Daoy (cell line): ENCODE results near the gene TTC6. TPM values are rescaled to one million over a fixed set of nuclear protein-coding genes. Genes with fewer than 3 reads are reported as not detected.

Source experiments
- DNase-seq: peaks from one replicate; pipeline ENCODE4 v3.0.0-alpha.2; 2015; ENCODE audit warnings: low read depth
- total RNA-seq: library from RNA; depleted of rRNA; stranded (reverse); fragments of >200 nt; shearing (Covaris generic); gene quantifications from 2 replicates; pipeline ENCODE4 v1.2.3, GENCODE V29; 2014

Gene TTC6
- total RNA-seq, 1 experiment from 2014 or later = 2.2 TPM

DNA sequence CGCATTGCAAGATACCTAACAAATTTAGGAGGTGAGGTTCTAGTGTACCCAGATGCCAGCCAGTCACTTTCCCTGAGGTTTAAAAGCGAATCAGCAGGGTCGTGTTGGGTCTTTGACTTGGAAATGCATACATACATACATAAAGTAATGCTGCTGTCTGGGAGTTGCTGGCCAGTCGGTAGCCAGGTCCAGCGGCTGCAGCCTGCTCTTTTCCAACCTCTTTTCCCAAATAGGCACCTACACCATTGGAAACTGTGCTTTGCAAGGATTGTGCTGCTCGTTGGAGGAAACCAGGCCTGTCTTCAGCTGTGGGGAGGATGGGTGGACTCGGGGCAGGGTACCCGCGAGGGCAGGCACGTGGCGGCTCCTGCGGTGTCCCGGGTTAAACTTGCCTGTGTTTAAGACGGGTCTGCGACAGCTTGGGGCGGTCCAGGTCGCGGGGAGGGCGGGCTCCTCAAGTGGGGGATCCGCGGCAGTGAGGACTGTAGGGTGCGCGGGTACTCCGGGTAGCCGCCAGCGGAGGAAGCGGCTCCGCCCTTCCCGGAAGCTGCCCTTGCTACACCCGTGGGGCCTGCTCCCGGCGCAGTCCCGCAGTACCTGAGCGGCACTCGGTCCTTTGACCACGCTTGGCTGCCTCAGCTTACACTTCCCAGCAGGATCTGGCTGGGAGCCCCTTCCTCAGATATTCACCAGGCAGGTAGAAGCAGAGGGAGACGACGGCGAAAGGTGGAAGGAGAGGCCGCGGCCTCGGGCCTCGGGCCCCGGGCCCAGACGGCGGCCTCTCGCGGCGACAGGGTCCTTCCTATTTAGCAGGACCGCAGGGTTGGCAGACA, 2.7 kb downstream of the TTC6 start:
- DNase-seq = peak; percentile 68

DNA sequence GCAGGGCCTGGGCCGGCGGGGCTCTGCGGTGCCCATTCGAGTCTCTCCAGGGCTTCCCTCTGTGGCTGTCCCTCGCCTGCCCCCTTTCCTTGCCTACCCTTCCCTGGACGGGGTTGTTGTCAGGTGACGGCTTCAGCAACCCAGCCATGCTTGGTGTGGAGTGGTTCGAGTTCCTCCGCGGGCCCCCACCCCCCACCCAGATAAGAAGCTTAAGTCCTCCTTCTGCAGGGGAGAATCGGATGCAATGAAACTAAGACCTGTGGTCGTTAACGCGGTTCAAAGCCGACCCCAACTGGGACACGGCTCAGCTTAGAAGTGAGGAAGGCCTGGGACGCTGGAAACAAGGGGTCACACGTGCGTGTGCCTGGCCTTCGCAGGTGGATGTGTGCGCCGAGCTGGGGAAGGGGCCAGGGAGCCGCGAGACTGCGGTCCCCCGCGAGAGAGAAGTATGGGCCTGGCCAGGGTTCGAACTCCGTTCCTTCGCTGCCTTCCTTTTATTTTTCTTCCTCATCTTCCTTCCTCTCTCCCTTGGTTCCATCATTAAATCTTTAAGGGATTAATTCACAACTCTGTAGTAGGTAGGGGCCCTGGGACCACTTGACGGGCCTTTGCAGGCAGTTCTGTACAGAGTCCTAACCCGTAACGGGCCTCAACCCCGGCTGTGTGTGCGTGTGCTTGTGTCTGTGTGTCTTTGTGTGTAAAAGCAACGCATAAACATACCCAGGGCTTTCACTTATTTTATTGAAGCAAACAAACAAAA, 3.5 kb downstream of the TTC6 start:
- DNase-seq = peak; percentile 40

DNA sequence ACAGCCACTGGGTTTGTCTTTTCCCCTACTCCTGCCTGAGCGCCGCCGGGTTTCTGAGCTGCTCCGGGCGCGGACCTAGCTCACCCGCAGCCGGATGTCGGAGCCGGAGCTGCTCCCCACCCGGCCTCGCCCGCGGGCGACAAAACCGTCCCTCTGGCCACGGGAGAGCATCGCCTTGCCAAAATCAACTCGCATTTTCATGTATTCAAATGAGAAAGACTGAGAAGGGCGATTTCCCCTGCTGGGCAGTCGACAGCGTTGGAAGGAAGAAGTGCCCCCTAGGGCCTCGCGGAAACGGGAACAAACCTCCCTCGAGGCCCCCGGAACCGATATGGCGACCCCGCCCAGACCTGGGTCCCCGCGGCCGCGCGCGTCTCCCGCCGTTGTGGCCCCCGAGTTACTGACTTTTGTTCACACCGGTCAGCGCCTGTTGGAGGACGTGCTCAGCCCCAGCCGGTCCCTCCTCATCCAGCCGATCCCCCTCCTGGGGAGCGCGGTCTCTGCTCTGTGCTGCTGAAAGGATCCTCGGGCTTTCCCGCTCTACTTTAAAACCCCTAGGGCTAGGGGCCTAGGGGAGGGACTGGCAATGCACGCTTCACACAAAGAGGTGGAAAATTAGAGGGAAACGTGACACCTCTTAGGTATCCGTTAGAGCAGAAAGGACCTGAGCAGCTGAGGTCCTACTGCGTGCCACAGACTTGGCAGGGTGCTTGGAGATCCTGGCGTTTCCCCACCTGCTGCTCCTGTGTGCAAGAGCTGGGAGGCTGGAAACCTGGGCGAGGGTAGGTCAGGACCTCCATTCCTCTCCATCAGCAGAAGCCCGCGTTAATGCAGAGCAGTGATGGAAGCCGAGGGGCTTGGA, 4.3 kb downstream of the TTC6 start:
- DNase-seq = peak; percentile 74

DNA sequence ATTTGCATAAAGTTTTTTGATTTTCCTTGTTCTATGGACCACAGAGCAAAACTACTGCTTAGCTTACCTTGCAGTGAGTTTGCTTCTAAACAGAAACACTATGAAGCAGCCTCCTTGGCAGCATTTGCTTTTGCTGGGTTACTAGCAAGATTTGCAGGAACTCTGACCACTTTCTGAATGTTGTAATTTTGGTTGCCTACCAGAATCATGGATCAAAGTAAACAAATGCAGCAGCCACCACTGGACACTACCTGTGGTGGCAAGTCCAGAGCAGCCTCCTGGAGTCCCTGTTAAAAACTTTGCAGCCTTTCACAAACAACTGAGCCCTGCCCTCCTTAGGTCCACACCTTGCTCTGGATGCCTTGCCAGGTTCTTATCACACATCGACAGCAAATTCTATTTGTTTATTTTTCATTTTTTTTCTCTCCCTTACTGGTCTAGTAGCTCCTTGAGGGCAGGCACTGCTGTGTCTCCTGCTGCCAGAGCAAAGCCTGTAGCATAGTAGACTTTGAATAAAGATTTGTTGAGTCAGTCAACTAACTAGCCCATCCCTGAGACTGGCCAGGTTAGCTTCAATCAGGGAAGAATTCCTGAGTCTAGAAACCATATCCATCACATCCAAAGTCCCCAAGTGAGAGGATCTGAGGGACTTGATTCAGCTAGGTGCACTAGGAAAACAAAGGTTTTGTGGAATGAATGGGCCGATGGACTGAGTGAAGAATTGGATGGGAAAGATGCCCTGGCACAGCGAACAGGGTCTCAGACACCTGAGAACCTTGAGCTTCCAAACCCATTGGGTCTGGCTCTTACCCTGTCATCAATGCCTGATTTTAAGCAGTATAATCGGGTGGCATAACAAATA, 5.7 kb downstream of the TTC6 start:
- peak; percentile 2 for DNase-seq

DNA sequence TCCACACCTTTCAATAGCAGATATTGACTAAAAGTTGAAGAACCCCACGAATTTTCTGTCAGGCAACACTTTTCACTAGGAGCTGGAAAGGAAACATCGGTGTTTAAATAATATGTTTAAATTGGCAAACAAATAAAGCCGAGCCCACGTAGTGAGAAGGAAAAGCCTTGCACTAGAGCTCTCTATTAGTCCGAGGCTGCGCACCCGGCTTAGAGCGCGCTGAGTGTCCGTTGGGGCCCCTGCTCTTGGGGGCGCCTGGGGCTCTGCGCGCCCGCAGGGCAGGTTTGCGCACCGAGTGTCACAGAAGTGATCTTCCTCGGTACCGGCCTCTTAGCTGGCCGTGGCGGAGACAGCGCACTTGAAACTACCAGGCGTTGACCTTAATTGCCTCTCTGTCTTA, 6.4 kb downstream of the TTC6 start:
- DNase-seq = peak; percentile 16

DNA sequence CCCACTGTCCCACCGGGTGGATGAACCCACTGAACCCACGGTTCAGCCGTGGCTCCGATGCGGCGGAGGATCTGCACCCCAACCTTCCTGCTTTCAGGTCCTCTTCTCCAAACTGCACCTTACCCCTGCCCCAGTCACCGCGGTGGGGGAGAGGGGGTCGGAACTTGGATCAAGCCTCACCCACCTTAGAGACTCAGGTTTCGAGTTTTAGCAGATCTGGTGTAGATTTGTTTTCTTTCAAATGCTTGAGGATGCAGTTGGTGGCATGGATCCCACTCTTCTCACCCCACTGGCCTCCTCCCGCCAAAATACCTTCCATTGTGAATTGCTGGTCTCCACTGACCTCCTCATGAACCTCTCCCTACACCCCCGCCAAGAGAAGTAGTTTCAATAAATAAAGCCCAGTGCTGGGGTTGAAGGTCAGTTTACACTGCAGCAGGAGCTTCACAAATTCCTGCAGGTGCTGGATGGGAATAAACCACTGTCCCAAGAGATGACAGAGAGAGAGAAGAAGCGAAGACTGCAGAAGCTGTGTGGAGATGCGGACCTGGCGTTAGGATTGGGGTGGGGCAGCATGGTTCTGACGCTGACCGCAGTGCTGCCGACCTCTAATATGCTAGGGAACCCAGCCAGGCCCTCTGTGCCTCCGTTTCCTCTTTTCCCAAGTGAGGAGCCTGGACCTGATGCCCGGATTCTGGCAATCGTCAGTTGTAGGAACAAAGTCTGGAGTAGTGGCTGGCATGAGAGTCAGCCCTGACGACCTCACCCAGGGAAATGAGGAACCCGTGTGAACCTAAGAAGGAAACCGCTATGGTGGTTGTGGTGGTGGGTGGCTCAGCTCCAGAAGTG, 7.4 kb downstream of the TTC6 start:
- peak; percentile 61 for DNase-seq

DNA sequence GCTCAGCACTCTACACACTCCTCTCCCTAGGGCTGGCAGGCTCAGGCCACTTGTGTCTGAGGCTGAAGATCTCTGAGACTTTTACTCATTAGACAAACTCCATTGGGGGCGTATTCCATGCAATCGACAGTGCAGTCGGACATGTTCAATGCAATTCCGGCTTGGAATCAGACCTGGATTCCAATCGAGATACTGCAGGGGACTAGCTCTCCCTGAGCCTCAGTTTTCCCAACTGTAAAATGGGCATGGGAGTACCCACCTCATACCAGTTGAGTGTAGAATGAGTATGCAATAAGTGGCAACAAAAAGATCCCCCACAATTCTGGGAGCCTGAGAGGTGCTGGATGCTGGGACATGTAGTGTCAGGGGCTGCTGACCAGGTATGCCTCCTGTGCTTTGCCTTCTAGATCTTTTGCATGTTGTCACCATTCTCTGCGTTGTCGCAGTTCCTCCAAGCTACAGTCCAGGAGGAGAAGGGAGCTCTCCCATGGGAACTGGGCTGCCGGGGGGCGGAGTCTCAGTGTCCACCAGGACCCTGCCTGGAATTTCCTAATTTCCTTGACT, 8.3 kb downstream of the TTC6 start:
- DNase-seq = peak; percentile 23

DNA sequence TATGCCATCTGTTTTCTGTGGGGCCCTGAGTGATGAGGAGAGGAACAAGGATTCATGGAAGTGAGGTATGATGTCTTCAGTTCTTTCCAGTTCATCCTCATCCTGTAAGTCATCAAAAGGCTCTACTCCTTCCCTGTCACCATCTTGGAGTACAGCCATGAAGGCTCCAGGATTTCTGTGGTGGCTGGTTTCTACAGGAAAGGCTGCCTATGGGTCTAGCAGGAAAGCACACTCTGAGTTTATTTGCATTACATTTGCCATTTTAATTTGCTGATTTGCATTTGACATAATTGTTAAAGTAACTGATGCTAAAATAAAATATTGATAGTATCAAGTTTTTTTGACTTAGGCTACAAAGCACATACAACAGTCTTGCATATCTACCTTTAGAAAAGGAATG, 11.2 kb downstream of the TTC6 start:
- DNase-seq = no peak

DNA sequence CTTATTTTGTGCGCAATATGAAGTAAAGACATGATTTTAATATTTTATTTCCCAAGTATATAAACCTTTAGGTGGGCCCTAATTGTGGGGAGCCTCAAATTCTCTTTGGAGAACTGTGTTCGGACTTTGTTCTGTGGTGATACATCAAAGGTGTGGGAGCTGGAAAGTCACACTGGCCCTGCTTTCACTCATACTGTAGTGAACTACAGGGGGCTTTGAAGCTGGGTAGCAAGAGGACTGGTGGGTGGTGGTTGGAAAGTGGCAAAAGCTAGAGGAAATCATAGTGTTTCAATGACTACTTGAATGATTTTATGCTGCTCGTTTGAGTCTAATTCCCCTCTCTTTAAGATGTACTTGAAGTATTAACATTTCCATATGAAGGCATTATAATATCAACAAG, 13.2 kb downstream of the TTC6 start:
- no peak for DNase-seq

DNA sequence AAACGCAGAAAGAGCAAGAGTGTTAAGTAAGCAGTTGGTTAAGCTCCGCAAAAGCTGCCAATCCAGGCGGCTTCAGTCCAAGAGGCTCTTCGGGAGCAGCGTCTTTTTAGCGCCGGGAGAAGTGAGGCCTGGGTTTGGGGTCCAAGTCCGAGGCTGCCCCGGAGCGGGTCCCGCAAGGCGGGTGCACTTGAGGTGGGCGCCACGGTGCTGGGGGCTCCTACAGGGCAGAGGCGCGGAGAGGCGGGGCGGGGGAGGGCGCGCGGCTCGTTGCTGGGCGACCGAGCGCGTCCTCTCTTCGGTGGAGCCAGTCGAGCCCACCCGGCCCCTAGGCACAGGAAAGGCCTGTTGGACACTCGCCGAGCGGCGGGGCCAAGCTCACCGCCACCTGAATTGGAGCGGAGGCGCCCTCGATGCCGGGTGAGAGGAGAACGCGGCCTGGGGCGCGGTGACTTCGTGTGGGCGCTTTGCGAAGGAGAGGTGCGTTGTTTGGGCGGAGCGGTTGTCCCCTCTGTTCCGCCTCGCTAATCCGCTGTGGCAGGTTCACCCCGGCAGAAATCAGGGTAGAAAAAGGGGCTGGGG, 15.6 kb downstream of the TTC6 start:
- peak; percentile 39 for DNase-seq

DNA sequence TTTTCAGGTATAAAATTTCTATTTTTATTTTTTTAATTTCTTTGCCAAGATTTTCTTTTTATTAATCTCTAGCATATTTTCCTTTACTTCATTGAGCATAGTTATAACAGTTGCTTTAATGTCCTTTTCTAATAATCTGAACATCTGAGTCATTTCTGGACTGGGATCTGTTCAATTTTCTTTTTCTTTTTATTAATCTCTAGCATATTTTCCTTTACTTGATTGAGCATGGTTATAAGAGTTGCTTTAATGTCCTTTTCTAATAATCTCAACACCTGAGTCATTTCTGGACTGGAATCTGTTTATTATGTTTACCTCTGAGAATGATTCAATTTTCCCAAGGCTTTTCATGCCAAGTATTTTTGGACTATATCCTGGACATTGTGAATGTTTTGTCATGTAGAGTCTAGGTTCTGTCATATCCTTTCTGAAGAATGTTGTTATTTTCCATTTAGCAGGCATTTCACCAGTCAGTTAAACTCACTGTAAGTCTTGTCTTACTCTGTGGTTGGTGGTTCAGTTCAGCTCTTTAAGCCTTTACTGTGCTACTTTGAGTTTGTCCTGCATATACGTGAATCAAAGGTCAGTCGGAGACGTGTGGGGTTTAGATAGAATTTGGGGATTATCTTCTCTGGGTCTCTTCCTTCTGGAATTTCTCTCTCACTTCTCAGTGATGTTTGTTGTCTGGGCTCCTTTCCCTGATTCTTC, 20.3 kb downstream of the TTC6 start:
- DNase-seq = no peak

DNA sequence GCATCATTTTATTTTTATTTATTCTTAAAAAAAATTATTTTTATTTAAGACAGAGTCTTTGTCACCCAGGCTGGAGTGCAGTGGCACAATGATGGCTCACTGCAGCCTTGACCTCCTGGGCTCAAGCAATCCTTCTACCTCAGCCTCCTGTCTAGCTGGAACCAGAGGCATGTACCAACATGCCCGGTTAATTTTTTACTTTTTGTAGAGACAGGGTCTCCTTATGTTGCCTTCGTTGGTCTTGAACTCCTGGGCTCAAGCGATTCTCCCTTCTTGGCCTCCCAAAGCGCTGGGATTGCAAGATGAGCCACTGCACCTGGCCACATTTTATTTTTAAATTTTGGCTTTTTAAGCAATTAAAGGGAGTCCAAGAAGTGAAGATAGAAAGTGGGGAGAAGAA, 21.4 kb downstream of the TTC6 start:
- DNase-seq = no peak

DNA sequence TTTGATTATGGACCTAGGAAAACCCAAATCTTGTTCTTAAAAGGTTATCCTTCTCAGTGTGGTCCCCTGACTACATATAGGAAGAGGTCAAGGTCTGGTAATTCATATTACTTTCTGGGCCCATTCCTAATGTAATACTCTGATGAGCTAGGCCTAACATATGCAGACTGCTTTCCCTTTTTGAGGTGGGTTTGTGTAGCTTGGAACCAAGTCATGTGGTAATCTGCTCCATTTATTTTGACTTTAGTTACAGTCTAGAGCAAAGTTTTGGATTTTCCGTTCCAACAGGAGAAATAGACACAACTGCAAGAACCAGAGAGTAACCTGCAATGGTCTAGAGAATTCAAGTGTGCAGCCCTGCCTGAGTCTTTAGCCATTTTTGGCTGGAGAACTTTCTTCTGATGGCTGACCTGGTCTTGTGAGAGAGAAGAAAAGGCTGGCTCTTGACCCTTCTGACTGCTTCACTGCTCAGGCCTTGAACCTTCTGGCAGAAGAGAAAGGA, 22.5 kb downstream of the TTC6 start:
- no peak for DNase-seq

DNA sequence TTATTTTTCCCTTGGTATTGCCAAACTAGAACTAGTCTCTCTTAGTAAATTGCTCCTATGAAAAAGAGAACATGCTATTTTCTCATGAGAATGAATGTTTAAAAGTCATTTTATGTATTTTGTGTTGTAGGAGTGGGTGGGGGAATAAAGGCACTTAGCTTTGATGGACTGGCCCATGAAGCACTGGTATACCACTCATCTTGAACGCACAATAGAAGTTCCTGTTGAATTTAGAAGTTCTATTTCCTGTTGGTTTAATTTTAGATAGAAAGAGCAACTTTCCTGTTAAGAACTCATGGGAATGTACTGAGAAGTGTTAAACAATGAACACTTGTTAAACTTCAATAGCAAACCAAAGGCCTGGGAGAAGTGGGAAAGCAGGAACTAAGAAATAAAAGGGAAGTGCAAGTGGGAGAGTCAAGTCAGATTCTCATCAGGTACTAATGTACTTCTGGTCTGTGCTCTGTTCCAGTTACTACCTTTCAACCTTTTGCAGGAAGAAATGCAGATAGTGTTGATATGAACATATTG, 23.1 kb downstream of the TTC6 start:
- no peak for DNase-seq

DNA sequence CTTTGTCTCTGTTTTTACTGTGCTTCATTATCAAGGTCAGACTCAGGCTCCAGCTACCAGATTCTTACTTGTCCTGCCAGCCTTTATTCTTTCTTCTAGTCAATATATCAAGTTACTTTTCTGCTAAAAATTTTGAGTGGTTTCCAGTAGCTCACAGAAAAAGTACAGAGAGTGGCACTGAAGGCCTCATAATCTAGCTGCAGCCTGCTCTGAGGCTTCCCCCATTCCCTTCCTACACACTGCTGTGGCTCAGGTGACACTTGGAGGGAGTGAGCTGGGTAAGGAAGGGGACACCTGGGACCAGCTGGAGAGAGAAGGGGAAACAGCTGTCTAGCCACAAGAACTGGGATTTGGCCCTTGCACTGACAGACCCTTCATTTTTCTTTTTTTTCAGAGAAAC, 25.4 kb downstream of the TTC6 start:
- no peak for DNase-seq

DNA sequence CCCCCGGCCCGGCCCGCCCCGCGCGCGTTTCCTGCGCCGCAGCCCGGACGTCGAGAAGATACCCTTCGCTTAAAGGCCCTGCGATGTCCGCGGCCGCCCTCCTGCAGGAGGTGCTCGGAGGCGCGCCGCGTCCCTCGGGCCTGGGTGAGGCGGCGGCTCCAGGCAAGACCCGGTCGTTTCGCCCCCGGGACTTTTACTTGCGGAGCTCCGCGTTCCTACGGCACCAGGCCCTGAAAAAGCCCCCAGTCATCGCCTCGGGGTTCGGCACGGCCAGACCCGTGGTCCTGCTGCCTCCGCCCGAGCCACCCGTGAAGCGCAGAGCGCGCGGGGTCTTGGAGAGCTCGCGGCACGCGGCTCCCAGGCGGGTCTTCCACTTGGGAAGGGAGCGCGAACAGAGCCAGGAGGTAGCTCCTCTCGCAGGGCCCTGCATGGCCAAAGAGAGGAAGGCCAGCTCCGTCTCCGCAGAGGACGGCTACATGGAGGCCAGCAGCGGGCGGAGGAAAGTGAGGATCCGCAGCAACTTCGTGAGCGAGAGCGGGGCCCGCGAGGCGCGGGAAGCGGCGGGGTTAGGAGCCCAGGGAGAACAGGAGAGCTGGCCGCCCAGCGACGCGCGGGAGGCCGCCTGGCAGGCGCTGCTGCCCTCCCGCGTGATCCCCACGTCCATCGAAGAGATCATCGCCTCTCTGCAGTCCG, 26.9 kb downstream of the TTC6 start:
- DNase-seq = peak; percentile 84

DNA sequence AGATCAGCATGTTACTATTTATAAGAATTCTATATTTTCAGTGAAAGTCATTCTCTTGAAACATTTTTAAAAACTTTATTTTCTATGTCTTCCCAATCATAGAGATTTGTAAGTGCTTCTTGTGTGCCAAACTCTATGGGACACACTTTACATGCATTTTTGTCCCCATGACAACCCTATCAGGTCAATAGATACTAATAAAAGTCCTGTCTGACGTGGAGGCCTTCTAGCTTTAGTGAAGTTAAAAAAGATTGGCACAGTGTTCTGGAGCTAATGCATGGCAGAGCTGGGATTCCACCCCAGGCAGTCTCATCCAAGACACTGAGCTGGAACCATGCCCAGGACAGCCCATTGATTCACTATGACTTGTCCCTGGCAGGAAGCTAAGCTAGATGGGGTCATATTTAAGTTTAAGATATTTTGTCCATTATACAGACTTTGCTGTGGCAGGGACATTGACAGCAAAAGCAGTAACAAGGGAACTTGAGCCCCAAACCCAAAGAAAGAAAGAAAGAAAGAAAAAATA, 28.1 kb downstream of the TTC6 start:
- peak; percentile 97 for DNase-seq

DNA sequence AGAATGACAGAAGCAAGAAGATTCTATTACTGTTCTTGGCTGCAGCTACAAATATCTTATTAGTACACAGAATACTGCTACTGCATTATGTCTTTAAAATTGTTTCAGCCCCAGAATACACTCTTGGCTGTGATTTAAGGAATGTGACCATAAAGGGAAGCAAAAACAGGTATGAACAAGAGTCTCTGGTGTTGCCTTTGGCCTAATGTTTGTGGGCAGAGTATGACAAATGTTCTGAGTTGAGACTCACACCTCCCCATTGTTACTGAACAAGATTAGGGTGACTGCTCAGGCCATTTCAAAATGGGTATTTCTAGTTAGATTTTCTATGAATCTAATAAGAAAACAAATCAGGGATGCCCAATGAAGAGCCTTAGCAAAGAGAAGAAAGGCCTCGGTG, 28.5 kb downstream of the TTC6 start:
- peak; percentile 68 for DNase-seq
